Measurements from ENCODE around the gene ARRDC3.
A peak's percentile ranks its signal among the peaks of the same experiment; 100 is the strongest.

ARRDC3 gene

DNA sequence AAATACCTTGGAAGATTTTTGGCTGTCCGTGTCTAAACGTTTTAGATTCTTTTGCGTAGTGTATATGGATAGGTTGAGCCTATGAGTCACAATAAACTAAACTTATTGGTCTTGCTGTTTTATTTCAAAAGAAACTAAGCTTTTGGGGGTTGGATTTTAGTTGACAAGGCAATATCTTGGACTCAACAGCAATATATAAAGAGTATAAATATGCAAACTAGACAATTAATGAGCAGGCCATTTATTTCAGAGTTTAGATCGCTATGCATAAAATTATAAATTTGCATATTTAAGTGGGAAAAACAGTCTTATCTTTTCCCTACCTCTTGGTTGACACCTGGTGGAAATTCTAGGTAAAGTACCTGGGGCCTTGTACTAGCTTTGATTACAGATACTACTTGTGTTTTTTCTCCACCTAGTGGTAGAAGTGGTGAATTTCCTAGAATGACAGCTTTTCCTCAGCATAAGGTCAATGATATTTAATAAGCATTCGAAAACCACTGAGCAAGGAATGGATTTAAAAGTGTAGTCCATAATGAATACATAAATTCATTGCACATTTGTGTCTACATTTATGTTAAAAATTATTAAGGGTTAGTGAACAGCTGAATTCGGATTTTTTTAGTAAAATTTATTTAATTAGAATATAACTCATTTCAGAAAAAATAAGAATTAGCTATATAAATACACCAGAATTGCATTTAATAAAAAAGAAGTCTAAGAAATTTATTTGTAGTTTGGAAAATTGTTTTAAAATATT, 1.7 kb upstream of the ARRDC3 start:
- peak; percentile 70 for DNase-seq (ENCODE audit: low spot score)

DNA sequence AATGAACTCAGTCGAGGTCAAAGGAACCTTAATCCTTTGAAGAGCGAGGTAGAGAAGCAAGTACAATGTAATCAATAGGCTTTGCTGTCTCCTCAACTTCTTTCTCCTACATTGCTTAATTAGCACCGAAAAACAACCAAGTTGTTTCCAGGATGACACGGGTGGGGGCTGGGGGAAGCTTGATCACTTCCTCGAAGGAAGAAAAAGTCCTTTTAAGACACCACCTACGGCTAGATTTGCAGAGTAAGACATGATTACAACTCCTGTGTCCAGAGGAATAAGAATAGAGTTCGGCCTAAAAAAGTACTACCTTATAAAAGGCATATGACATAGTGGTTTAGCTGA, 811 bp upstream of the ARRDC3 start:
- peak; percentile 9 for DNase-seq (ENCODE audit: low spot score)

GRCh38 chr5:91382530-91383026, 539 bp downstream of the ARRDC3 start:
- DNase-seq (ENCODE audit: low spot score), result no peak

GRCh38 chr5:91381774-91382359, 1.2 kb downstream of the ARRDC3 start:
- DNase-seq (ENCODE audit: low spot score), result peak; percentile 41

- no peak for DNase-seq (ENCODE audit: low spot score)
These were observed 1.8 kb downstream of the ARRDC3 start for GRCh38 chr5:91381239-91381773.

- peak; percentile 87 for DNase-seq (ENCODE audit: low spot score)
These were observed 2.5 kb downstream of the ARRDC3 start for GRCh38 chr5:91380491-91381238.

GRCh38 chr5:91379914-91380490, 3.1 kb downstream of the ARRDC3 start:
- DNase-seq (ENCODE audit: low spot score), result peak; percentile 85

GRCh38 chr5:91379246-91379913, 3.7 kb downstream of the ARRDC3 start:
- DNase-seq (ENCODE audit: low spot score), result no peak

DNA sequence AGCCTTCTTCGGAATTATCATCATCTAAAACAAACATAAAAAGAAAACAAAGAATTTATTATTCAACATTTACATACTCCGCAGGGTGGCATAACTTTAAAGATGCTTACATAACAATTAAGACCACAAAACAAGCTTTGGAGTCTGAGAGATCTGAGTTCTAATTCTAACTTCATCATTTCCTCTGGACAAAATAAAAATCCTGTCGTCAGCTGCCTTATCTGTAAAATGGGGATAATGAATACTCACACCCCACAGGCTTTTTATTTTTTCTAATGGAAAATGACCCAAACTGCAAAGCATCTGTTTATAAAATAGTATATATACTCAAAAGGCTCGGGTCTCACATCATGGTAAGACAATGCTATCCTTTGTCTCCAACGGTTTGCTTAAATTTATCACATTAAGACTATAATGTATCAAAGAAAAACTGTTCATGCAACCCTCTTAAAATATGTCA, 4.3 kb downstream of the ARRDC3 start:
- no peak for DNase-seq (ENCODE audit: low spot score)

DNA sequence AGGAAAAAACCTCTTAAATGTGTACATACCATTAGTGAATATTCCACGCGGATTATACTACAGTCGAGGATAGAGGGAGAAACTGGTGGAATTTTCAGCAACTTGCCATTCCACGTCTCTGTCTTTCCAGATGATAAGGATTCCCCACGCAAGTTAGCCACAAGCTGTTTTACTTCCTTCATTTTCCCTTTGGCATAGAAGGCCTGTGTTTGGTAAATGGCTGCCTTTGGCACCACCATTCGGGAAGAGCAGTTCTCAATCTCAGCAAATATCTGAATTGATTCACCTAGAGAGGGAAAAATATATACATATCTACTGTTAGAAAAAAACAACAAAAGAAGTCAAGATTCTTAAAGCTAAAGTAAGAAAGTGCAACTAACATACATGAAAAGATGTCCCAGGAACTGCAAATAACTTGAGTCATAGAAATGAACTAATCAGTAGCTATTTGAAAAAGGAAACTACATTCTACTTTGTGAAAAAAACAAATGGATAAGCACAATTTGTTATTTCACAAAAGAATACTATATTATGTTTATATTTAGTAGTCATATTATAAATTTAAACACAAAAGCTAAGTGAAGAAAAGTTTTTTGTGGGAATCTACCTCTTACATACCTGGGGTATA, 8.1 kb downstream of the ARRDC3 start:
- DNase-seq (ENCODE audit: low spot score), result no peak

DNA sequence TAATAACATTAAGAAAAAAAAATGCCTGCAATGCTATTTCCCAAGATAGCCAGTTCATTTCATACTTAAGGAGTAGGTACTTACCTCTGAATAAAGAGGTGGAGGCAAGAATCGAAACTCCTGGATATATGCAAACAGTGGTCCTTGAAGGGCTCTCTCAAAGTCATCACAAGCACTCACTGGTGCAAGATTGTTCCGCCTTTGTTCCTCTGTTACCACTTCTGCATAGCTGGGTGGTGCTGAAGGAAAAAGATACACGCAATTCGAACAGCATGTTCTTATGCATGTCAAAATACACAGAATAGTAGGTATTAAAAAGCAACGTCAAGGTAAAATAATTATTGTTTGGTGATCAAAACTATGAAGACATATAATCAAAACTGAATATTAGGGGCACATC, 9.5 kb downstream of the ARRDC3 start:
- no peak for DNase-seq (ENCODE audit: low spot score)

- DNase-seq (ENCODE audit: low spot score), result no peak
These were observed 10.1 kb downstream of the ARRDC3 start for GRCh38 chr5:91373006-91373405.

DNA sequence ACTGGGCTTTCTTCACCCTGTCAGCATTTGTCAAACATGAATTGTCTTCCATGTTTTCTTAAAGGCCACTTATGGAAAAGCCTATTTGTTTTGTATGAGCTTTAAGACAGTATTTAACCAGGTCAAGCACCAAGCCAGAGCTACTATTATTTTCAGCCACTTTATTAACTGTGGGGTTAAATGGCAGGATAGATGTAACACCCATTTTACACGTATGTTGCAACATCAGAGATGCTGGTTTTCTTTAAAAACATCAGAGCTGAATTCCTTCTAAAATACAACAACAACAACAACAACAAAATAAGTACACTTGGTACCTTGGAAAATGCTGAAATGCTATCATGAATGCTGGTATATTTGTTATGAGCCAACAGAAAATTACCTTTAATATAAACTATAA, 13.6 kb downstream of the ARRDC3 start:
- no peak for DNase-seq (ENCODE audit: low spot score)

DNA sequence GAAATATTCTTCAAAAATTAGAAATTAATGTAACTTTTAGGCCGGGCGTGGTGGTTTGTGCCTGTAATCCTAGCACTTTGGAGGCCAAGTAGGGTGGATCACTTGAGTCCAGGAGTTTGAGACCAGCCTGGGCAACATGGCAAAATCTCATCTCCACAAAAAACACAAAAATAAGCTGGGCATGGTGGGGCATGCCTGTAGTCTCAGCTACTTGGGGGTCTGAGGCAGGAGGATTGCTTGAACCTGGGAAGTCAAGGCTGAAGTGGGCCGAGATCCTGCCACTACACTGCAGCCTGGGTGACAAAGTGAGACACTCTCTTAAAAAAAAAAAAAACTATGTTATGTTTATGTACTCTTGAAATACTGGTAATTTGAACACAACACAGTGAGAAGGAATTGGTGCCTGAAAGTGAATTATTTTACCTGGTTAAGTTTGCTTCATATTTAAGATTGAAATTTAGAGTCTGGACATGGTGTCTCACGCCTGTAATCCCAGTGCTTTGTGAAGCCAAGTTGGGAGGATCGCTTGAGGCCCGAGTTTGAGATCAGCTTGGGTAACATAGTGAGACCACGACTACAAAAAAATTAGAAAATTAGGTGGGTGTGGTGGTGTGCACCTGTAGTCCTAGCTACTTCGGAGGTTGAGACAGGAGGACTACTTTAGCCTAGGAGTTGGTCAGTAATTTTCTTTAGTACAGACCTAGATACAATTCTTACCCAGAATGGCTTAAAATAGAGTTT, 15.0 kb downstream of the ARRDC3 start:
- DNase-seq (ENCODE audit: low spot score), result no peak

GRCh38 chr5:91367344-91367743, 15.8 kb downstream of the ARRDC3 start:
- no peak for DNase-seq (ENCODE audit: low spot score)

- DNase-seq (ENCODE audit: low spot score), result no peak
These were observed 16.6 kb downstream of the ARRDC3 start for GRCh38 chr5:91366551-91366950.

GRCh38 chr5:91365498-91365897, 17.6 kb downstream of the ARRDC3 start:
- DNase-seq (ENCODE audit: low spot score), result no peak

- DNase-seq (ENCODE audit: low spot score), result no peak
These were observed 20.2 kb downstream of the ARRDC3 start for GRCh38 chr5:91362935-91363334.

GRCh38 chr5:91361790-91362189, 21.3 kb downstream of the ARRDC3 start:
- no peak for DNase-seq (ENCODE audit: low spot score)

DNA sequence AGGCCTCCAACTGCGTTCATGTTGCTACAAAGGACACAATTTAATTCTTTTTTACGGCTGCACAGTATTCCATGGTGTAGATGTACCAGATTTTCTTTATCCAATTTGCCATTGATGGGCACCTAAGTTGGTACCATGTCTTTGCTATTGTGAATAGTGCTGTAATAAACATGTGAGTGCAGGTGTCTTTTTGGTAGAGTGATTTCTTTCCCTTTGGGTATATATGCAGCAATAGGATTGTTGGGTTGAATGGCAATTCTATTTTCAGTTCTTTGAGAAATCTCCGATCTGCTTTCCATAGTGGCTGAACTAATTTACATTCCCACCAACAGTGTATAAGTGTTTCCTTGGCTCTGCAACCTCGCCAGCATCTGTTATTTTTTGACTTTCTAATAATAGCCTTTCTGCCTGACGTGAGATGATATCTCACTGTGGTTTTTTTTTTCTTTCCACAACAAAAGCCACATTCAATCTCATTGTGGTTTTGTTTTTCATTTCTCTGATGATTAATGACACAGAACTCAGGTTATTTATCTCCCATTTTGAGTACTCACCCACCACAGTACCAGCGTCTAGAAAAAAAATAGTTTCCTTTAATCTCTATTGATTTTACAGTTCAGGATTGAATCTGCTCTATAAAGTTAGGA, 21.9 kb downstream of the ARRDC3 start:
- DNase-seq (ENCODE audit: low spot score), result no peak

All from iPS-NIHi11 (cell line).